22Rv1 (cell line): ENCODE results near the gene PEX10.

ENCODE experiments used
- H3K27ac ChIP-seq: fragments of 450-650 bp; 2 replicates; pipeline ENCODE4 v1.5.1; 2017
- ZFX ChIP-seq: fragments of 450-650 bp; IDR thresholded peaks from 2 replicates; pipeline ENCODE4 v1.6.1; 2017; ENCODE audit warnings: antibody characterized with exemption, borderline replicate concordance
- TF ChIP-seq, protein P1 (sequence below): fragments of 450-650 bp; IDR thresholded peaks from 2 replicates; pipeline ENCODE4 v1.5.1; 2017; ENCODE audit warnings: mild to moderate bottlenecking

PEX10 gene

DNA sequence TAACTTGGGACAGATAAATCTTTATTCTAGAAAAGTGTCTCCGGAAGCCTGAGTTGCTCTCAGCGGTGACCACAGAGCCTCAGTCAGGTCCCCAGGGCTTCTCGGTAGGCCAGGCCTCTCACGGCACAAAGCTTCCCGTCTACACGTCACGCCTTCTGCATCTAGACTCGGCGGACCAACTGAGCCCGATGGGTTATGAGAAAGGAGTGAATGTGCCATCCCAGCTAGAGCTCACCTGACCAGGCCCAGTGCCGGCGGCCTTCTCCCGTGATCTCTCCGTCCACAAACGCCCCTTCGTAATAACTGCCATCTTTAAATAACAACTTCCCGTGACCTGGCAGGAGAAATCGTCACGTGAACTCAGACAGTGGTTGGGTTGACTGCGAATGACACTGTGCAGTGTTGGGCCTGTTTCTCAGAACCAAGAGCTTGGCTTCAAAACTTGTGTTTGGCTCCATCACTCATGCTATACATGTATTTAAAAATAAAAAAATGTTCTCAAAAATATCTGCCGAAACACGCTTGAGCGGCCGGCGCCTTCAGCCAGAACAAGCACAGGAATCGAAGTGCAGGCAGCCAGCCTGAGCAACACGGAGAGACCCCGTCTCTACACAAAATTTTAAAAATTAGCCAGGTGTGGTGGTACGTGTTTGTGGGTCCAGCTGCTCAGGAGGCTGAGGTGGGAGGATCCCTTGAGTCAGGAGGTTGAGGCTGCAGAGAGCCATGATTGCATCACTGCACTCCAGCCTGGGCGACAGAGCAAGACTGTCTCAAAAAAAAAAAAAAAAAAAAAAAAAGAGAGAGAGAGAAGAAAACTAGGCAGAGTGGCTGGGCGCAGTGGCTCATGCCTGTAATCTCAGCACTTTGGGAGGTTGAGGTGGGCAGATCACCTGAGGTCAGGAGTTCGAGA, 24.1 kb downstream of the PEX10 start:
- TF ChIP-seq, protein P1, sequence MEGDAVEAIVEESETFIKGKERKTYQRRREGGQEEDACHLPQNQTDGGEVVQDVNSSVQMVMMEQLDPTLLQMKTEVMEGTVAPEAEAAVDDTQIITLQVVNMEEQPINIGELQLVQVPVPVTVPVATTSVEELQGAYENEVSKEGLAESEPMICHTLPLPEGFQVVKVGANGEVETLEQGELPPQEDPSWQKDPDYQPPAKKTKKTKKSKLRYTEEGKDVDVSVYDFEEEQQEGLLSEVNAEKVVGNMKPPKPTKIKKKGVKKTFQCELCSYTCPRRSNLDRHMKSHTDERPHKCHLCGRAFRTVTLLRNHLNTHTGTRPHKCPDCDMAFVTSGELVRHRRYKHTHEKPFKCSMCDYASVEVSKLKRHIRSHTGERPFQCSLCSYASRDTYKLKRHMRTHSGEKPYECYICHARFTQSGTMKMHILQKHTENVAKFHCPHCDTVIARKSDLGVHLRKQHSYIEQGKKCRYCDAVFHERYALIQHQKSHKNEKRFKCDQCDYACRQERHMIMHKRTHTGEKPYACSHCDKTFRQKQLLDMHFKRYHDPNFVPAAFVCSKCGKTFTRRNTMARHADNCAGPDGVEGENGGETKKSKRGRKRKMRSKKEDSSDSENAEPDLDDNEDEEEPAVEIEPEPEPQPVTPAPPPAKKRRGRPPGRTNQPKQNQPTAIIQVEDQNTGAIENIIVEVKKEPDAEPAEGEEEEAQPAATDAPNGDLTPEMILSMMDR = no peak
- TF ChIP-seq ZFX = no peak

DNA sequence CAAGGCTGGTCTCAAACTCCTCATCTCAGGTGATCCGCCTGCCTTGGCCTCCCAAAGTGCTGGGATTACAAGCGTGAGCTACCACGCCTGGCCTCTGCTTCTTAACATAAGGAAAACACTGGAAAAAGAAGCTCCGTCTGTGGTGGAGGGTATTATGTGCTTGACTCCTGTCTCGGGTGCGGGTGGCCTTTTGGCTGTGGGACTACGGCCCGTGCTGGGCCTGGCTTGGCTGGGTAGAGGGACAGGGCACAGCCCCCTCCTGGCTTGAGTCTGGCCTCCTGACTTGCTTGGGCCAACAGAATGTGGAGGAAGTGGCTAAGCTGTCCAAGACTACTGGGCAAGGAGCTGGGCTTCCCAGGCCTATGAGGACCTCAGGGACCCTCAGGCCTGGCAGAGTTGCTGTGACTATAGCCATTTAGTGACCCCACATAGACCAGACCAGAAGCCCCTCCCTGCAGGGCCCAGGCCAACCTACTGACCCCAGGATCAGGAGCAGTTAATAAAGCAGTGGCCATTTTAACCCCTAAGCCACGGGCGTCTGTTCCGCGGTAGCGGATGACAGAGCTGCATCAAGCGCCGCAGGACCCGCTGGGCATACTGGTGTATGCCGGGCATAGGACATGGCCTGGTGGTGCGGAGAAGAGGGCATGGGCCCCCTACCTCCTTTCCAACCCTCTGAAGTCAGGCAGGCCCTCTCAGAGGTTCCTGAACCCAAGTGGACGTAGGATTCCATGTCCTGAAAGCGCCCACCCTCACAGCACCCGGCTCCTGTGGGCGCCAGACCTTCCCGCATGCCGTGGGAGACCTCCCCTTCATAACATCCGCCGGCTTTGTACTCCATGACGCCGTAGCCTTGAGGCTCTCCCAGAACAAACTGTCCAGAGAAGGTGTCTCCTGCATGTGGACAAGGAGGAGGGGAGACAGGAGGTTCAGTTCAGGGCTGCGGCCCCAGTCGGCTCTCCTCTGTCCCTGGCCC, 25.4 kb downstream of the PEX10 start:
- no peak overlapping the region for H3K27ac ChIP-seq

More for the DNA sequence above, 24.1 kb downstream of the PEX10 start:
- no peak overlapping the region for H3K27ac ChIP-seq

DNA sequence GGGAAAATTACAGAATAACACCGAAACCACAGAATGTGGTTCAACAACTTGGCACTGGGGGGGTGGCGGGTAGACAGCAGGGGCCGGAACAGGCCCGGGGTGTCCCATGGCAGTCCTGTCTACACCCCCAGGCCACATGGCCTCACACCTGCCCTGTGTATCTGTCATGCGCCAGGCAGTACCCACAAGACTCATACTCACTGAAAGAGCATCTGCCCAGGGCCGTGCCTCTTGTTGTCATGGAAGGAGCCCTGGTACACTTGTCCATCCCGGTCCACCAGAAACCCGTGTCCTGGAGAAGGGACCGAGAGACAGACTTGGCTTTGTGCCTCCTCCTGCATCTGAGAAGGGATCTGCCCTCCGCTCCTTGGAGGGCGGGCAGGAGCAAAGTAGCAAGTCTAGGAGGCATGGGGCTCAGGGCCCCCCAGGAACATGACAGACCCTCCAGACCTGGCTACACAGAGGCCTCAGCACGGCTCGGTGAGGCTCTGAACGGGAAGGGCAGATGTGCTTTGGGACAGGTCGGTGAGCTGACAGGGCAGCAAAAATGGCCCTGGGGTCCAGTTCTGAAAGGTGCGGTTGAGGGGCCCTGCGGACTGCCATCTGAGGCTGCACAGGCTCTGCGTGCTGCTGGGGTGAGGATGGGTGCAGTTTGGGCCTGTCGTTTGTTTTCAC, 26.6 kb downstream of the PEX10 start:
- no peak overlapping the region for H3K27ac ChIP-seq
- TF ChIP-seq ZFX = no peak
- TF ChIP-seq, protein P1 = no peak

More for the DNA sequence above, 25.4 kb downstream of the PEX10 start:
- TF ChIP-seq, protein P1 = no peak
- TF ChIP-seq ZFX = no peak

DNA sequence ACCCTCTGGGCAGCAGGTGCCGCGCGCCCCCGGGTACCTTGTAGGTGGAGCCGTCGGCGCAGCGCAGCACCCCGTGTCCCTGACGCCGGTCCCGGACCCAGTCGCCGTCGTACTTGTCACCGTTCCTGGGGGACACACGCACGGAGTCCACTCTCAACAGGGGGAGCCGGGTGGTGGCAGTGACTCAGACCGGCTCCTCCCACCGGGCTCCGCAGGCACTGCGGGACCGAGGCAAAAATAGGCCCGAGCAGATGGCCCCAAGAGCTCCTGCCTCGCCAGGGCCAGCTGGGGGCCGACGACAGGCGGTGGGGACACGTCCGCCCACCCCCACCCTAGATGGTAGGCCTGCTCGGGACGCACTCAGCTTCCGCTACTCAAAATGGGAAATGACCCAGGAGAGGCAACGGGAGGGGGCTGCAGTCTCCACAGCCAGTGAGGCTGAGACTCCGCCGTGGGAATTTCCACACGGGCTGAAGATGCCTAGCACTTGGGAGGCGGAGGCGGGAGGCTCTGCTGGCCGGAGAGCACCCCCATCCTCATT, 27.4 kb downstream of the PEX10 start:
- no peak for TF ChIP-seq ZFX
- TF ChIP-seq, protein P1 = no peak
- no peak overlapping the region for H3K27ac ChIP-seq

DNA sequence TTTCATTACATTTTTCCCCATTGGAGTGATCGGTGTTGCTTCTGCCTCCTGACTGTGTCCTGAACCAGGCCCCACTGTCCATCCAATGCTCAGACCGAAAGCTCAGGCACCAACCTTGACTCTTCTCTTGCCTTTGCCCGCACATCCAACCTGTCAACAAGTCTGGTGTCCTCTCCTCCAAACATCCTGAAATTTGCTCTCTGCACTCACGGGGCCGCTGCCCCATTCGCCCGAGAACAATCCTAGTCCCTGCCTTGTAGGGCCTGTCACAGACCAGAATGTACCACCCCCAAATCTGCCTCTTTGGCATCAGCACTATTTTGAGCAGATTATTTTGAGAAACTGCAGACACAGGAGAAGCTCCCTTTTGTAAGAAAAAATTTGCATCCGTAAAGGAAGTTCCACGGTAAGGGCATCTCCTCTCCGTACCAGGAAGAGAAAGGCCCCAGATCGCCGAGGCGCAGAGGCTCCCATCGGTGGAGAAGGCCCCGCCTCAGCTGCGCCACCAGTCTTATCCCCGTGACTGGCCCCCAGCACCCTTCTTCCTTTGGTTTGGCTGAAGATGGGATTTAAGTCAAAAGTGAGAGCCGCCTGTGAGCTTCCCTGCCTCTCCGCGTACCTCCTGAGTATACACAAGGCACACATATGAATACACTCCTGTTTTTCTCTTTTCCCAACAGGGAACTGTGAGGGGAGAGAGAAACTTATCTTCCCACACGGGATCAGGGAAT, 28.1 kb downstream of the PEX10 start:
- no peak overlapping the region for H3K27ac ChIP-seq

More for the DNA sequence above, 28.1 kb downstream of the PEX10 start:
- TF ChIP-seq ZFX = no peak
- TF ChIP-seq, protein P1 = no peak
